T1000 (cell line): Measurements from ENCODE around the gene TAGLN2.
"Not testable (repeated sequence)": the region's sequence is repeated elsewhere in the genome, so short reads cannot be mapped to it uniquely, and the experiment has no call there.

Experiments used
- DNase-seq: peaks from one replicate; lab custom pipeline; 2025; ENCODE audit warnings: mixed read lengths; lab: John Stamatoyannopoulos, UW

Gene TAGLN2

DNA sequence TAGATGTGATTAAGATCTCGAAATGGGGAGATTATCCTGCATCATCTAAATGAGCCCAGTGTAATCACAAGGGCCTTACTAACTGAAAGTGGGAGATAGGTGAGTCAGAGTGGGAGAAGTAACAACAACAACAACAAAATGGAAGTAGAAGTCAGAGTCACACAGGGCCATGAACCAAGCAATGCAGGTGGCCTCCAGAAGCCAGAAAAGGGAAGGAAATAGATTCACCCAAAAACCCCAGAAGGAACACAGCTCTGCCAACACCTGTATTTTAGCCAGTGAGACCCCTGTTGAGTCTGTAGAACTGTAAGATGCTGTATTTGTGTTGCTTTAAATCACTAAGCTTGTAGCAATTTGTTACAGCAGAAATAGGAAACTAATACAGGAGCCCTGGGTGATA is 4.1 kb downstream of the TAGLN2 start:
- DNase-seq, result no peak

DNA sequence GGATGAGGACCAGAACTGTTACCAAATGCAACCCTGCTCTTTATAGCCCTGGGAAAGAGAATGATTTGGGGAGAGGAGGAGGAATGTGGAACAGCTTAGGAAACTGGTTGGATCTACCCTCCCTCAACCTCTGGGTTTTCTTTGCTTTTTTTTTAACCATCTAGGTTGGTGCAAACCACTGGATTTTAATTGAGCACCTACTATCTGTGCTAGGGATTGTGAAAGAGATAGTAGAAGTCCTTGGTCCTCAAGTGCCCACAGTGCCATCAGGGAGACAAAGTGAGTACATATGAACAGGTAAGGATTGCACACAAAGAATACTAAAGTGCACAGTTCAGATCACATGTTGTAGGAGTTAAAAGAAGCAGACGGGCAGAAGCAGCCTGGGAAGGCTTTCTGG is 4.7 kb downstream of the TAGLN2 start:
- no peak for DNase-seq

DNA sequence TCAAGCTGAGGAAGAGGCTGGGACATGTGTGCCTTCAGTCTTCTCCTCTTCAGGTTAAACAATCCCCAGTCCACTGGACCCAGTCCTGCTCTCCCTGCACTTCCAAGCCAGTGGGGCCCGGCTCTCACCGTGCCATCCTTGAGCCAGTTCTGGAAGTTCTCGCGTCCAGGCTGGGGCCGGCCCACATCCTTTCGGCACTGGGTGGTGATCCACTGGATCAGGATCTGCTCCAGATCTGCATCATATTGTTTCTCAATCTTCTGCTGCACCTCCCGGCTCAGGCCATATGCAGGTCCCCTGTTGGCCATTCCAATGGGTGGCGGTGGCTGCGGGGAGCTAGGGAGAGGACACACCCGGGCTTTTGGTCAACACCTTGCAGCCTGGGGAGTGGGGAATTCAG is 5.1 kb downstream of the TAGLN2 start:
- no peak for DNase-seq

DNA sequence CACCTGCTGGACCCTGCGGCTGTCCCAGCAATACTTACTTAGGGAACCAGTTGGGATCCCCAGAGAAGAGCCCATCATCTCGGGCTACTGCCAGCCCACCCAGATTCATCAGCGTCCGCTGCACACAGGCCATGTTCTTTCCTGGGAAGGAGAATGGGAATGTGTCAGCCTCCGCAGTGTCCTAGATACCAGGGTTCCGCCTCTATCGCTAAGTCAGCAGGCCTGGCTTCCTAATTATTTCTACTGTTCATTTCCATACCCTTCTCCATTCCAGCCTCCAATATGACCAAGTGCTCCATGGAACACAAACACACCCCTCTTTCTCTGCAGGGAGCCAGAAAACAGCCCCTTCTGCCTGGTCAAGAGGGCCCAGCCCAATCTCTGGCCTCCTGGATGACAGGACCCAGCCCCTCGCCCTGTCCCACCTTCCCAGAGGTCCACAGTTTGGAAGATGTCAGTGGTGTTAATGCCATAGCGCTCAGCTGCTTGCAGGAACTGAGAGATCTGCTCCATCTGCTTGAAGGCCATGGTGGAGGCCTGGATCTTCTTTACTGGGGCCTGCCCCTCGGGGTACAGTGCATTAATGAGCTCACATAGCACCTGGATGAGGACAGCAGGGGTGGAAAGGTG is 6.0 kb downstream of the TAGLN2 start:
- DNase-seq, result no peak

DNA sequence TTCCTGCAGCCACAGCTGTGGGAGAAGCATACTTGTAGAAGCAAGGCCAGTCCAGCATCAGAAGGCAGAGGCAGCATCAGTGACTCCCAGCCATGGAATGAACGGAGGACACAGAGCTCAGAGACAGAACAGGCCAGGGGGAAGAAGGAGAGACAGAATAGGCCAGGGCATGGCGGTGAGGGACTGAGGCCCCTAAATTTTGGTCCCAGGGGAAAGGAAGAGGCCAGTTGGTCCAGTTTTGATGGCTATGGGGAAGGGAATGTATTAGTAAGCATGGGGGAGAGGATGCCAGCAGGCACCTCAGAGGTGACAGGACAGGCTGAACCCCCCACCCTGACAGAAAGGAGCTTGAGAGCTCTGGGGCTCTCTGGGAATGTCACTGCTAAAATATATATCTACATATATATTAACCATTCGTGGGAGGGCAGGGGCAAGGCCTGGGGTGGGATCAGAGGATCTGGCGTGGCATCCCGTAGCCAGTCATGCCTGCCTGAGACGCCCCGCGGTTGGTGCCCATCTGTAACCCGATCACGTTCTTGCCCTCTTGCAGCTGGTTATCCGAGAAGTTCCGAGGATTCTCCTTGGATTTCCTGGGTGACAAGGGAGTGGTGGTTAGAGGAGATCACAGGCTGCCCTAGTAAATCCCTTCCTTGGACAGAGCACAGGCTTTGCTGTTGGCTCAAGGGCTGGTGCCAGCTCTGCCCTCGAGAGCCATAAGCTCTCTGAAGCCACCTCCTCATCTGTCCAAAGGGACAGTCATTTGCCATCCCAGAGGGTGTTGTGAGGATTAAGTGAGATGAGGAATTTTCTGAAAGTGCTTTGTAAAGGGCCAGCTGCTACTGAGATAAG is 6.7 kb downstream of the TAGLN2 start:
- no peak for DNase-seq

DNA sequence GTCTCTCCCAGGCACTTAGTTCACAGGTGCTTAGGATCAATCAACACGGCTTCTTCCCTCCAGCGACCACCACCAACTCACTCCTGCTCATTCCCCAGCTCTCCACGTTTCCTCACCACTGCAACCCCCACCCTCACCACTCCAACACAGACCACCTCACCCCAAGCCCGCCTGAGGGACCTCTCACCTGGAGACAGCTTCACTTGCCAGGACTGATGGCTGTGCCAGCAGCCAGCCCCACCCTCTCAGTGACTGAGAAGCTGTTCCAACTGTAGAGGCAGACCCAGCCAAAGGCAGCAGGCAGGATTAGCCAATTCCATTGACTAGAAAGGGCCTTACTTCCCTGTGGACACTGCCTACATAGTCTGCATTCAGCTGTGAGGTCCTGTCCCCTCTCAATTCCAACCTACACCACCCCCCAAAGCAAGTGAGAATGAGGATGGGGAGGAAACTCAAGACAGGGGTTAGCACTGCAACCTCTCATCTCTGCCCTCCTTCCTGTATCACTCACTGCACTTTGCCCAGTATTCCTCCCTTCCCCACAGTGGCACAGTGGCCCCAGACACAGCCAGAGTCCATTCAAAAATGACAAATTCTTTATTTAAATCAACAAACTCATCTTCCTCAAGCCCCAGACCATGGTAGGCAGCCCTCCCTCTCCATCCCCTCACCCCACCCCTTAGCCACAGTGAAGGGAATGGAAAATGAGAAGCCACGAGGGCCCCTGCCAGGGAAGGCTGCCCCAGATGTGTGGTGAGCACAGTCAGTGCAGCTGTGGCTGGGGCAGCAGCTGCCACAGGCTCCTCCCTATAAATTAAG is 7.6 kb downstream of the TAGLN2 start:
- DNase-seq, result no peak

DNA sequence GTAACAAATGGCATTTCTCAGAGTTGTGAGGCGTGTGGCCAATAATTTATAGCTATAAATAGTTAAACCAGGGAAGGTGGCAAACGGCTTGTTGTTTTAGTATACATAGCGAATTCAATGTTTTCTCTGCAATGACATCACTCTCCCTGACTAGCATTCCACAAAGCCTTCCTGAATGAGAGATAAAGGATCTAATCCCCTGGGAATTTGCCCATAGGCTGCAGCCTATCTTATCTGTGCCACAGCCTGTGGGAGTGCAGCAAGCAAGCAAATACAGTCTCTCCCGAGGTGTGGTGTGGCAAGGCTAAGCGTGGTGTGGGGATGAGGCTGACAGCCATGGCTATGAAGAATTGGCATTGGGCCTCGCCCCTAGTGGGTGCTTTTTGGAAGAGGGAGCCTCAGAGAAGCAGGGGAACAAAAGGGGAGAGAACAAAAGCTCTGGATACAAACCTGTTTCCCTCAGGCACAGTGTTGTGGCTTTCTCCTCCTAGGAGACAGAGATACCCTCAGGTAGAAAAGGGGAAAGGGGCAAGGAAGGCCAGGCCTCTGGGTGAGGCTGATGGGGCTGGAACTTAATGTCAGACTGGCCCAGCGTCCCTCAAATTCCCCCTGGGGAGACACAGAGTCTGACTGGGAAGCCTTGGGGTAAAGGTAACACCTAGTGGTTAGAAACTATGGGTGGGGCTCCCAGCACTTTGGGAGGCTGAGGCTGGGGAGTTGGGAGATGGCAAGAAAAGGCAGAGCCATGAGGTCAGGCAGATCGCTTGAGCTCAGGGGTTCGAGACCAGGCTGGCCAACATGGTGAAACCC is 8.9 kb downstream of the TAGLN2 start:
- DNase-seq, result peak; percentile 70

DNA sequence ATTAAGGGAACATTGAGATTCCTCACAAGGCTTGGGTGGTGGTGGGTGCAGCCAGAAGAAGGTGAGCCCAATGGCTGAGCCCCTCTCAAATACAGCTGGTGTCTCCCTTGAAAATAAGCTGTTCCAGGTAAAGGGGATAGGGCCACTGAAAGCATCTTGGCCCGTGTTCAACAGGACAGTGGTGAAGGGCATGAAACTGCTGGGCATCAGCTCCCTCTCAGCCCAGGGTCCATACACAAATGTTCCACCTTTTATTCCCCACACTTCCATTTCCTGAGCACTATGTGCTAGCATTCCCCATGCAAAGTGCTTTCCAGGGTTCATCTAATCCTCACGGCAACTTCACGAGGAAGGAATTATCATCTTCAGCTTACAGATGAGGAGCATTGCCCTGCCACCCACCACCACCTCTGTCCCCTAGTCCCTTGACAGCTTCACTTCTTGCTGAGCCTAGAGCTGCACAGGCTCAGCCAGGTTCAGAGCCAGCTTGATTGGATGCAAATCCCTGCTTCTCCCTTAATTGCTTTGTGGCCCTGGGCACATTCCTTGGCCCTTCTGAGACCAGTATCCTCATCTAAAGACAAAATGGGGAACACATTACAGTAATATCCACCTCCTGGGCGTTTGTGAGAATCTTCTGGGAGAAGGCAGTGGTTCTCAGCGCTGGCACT is 9.6 kb downstream of the TAGLN2 start:
- no peak for DNase-seq

DNA sequence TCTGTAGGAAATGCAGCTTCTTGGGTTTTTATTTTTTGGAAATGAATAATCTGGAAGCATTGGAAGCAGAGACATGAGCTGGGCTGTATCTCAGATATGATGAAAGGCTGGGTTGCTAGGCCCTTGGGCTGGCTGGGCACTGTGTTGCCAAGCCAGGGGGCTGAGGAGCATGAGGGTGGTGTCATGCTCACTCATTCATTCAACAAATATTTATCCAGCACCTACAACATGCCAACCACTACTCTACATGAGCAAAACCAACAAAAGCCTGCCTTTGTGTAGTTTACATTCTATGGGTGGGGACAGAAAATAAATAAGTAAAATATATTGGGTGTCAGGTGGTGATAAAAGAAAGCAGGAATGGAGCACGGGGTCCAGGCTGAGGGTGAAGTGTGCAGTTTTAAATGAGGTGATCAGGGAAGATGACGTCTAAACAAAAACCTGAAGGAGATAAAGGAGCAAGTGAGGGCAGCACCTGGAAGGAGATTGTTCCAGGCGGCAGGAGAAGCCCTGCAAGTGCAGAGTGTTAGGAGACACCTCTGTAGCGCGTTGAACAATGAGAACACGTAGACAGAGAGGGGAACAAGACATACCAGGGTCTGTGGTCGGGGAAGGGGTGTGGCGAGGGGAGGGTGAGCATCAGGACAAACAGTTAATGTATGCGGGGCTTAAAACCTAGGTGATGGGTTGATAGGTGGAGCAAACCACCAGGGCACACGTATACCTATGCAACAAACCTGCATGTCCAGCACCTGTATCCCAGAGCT is 10.9 kb downstream of the TAGLN2 start:
- DNase-seq, result no peak

DNA sequence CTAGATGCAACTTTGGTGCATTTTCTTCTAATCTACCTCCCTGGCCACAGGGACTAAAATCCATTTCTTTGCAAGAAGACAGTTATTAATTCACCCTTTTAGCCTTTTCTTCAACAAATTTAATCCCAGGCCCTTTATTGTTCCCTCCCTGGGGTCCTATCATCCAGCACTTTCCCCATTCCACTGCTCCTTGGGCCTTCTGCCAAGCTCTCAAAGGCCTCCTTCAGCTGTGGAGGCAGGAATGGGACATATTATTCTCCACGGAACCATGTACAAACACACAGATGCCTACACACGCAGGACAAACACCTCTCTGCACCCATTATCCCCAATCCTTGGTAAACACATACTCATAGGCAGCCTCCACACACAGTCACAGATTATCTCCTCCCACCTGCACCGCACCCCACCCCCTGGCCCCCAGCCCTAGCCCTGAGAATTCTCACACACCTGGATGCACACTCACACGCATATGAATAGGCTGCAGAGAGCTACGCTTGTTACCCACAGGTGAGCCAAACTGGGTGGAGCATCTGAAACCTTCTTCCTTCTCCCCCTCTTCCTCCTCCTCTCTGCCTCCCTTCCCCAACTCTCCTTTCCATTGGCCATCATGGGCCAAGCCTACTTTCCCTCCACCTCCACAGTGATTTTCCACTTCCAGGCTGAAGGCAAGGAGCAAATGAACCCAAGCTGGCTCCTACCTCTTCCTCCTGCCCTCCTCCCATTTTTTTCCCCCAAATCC is 11.7 kb downstream of the TAGLN2 start:
- no peak for DNase-seq

DNA sequence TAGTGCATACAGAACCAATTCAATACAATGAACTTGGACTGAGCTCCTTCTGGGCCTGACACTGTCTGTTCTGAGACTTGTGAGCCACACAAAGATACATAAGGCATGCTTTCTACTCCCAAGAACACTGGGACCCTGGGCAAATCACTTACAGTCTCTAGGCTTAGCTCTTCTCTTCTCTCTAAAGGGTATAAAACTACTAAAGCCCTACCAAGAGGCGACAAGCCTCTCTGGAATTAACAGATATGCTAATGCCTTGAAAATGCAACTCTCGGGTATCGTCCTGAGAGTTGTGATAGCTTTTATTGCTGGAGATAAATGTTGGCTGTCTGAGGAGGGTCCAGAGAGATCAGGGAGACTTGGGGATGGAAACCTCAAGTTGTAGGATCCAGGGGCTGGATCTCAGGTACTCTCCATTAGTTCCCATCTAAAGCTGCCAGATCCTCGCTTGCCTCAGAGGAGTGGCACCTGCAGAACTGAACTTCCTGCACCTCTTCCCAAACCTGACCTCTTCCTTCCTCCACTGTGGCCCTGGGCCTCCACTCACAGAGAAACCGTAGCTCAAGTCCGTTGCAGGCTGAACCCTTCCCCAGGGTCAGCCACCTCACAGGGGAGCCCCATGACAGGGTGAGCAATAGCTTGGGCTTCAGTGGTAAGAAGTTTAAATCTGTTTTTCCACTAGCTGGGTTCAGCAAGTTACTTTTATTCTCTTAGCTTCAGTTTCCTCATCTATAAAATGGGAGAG is 13.8 kb downstream of the TAGLN2 start:
- no peak for DNase-seq

DNA sequence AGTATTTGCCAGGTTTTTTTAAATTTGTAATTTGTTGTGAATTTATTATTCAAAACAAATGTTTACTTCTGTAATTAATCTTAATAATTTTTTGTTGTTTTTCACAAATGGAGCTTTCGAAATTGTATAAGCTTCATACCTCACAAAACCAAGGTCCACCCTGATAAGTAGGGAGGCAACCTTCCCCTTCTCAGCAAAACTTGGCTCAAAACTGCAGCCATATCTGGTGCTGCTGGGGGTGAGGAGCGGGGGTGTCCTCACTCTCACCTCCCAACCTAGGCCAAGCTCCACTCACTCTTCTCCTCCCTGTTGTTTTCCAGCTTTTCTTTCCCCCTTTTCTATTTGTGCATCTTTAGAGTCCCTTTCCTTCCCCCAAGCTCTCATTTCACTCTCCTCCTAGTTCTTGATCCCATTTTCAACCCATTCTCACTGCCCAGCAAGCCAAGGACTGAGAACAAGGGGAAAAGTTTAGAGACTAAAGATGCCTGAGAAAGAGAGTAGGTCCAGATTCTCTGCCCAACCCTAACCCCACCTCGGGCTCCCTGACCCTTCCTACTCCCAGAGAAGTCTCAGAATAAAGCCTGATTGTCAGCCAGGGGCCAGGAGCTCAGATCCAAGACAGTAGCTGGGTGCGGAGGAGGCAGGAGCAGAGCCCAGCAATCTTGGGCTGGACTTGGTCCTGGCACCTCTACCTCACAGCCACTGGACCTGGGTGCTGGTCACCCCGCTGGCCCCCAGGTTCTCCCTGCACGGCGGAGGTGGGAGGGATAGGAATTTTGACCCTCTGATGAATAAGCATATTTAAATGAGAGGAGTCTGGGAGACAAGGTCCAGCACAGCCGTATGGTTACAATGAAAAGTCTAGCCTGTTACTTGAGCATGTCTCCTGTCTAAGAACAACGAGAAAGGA is 17.0 kb downstream of the TAGLN2 start:
- no peak for DNase-seq

DNA sequence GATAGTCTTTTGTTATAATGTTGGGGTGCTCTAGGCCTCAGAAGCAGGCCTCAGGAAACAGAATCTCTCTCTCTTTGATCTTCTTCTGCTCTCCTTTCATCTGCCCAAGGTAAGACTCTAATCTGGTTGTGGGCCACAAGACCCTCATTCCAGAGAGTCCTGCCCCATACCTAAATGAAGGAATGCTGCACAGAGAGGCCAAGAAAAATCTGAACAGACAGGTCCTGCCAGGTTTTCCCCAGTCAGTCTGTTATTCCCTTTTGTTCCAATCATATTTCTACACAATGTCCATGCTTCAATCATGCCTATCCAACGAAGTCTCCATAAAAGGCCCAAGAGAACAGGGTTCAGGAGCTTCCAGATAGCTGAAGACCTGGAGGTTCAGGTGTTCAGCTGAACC is 18.3 kb downstream of the TAGLN2 start:
- DNase-seq, result no peak

DNA sequence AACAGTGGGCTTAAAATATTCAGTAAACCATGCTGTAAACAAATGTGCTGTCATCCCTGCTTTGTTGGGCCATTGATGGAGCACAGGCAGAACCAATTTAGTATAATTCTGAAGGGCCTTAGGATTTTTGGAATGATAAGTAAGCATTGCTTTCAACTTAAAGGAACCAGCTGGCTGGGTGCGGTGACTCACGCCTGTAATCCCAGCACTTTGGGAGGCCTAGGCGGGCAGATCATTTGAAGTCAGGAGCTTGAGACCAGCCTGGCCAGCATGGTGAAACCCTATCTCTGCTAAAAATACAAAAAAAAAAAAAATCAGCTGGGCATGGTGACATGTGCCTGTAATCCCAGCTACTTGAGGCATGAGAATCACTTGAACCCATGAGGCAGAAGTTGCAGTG is 21.3 kb downstream of the TAGLN2 start:
- DNase-seq, result not testable (repeated sequence)

DNA sequence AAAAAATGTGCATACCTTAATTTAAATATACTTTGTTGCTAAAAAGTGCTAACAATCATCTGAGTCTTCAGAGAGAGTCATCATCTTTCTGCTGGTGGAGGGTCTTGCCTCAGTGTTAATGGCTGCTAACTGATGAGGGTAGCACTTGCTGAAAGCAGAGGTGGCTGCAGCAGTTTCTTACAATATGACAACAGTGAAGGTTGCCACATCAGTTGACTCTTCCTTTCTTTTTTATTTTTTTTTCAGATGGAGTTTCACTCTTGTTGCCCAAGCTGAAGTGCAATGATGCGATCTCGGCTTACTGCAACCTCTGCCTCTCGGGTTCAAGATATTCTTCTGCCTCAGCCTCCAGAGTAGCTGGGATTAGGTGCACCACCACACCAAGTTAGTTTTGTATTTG is 22.8 kb downstream of the TAGLN2 start:
- no peak for DNase-seq

DNA sequence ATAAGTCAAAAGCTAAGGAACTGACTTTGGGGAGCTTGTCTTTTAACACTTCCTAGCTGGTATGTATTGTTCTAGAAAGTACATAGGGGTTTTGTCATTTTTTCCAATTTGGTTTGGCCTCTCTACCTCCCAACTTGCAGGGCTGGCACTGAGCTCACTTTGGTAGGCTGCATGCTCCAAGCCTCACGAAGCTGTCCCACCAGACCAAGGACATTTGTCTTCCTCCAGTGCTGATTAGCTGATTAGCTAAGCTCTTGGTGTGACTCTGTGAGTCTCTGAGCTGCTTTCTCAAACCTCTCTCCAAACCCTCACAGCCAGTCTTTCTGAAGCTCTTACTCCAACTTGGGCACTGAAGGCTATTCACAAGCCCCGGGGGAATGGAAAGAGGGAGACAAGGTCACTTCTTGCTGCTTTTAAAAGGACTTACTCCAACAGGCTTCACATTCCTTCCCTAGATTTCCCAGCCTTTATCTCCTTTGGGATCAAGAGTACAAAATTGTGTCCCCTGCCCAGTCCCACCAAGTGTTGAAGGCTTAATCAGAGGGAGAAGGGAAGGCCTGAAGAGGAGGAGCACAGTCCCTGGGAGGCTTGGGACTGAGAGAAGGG is 24.4 kb downstream of the TAGLN2 start:
- no peak for DNase-seq

DNA sequence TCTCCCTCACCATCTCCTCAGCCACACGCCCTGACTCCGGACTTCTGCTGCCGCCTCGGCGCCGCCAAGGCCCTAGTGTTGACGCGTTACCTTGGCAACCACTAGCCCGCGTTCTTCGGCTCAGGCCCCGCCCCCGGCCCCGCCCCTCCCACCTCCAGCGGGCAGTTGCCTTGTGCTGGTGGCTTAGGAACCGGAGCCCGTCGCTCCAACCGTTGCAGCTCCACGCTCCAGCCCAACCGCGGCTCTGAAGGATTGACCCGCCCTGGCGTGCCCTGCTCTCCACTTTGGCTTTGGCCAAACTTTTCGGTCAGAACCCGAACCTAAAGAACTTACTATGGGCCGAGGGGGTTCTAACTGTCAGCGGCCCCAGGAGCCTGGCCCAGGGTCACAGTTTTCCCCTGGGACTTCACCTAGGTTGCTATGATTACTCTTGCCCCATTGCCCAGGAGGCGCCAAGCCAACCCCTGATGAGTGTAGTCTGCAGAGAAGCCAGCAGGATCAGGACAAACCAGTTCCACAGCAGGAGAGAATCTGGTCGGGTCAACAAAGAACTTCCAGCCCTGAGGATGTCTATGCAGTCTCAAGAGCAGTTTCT is 25.1 kb downstream of the TAGLN2 start, which contains the start of gene CFAP45:
TSS of gene CFAP45 (minus strand) at position 80 of the 595 bp plus-strand sequence. CDS start at position 13, 67 bp downstream.
- no peak for DNase-seq
